Inflammatory macrophage treated with lipopolysaccharide for 1 hour (primary cell): ENCODE measurements around the gene CLCF1.

Experiments used
- DNase-seq, 2 donors: peaks; one replicate each; pipeline ENCODE4 v3.0.0-alpha.2; 2020 to 2022

Gene CLCF1

GRCh38 chr11:67372993-67373647, at the start of gene CLCF1:
Gene CLCF1, minus strand, starts transcription at chr11:67373598. Its CDS starts 59 bp downstream, at chr11:67373539.
- DNase-seq: peak in 1 of 2 donors; percentile 35

- DNase-seq: no peak
Measured at GRCh38 chr11:67422891-67423290, 49.5 kb upstream of the CLCF1 start.

- DNase-seq: no peak
Measured at GRCh38 chr11:67421430-67422031, 48.1 kb upstream of the CLCF1 start.

GRCh38 chr11:67420646-67421429, 47.4 kb upstream of the CLCF1 start:
- DNase-seq: peak; percentile 80 to 95

- no peak for DNase-seq
Measured at GRCh38 chr11:67420147-67420645, 46.8 kb upstream of the CLCF1 start.

- no peak for DNase-seq
Measured at GRCh38 chr11:67419325-67420049, 46.1 kb upstream of the CLCF1 start.

GRCh38 chr11:67418476-67419281, 45.3 kb upstream of the CLCF1 start:
- DNase-seq: no peak

- DNase-seq: no peak
Measured at GRCh38 chr11:67417425-67417824, 44.0 kb upstream of the CLCF1 start.

- DNase-seq: no peak
Measured at GRCh38 chr11:67416416-67417335, 43.3 kb upstream of the CLCF1 start.

- no peak for DNase-seq
Measured at GRCh38 chr11:67415501-67416304, 42.3 kb upstream of the CLCF1 start, which contains the start of gene CARNS1. Gene CARNS1, plus strand, starts transcription at chr11:67415678. Its CDS starts 522 bp downstream, at chr11:67416200.

GRCh38 chr11:67413266-67413849, 40.0 kb upstream of the CLCF1 start:
- DNase-seq: no peak

- DNase-seq: no peak
Measured at GRCh38 chr11:67412495-67413179, 39.2 kb upstream of the CLCF1 start.

GRCh38 chr11:67411785-67412152, 38.4 kb upstream of the CLCF1 start:
- no peak for DNase-seq

- no peak for DNase-seq
Measured at GRCh38 chr11:67410984-67411784, 37.8 kb upstream of the CLCF1 start.

GRCh38 chr11:67410369-67410831, 37.0 kb upstream of the CLCF1 start:
- no peak for DNase-seq

GRCh38 chr11:67409781-67410368, 36.5 kb upstream of the CLCF1 start:
- no peak for DNase-seq

GRCh38 chr11:67409261-67409666, 35.9 kb upstream of the CLCF1 start:
- no peak for DNase-seq
